Upper lobe of right lung (tissue), 1 donor: ENCODE results near the gene ALK. TPM values are rescaled to one million over a fixed set of nuclear protein-coding genes. Genes with fewer than 3 reads are reported as not detected.
A peak's percentile ranks its signal among the peaks of the same experiment; 100 is the strongest.

Experiments used
- ATAC-seq: fragments of 200-7000 bp; cut with Tn5 transposase; one replicate; pipeline ENCODE4 v1.9.1; 2020; ENCODE audit warnings: mild to moderate bottlenecking, moderate library complexity
- DNase-seq: peaks from one replicate; pipeline ENCODE4 v3.0.0-alpha.2; 2020
- H3K27ac ChIP-seq: fragments of 200-600 bp; one replicate; pipeline ENCODE4 v1.8.0; 2022
- H3K27me3 ChIP-seq: fragments of 200-600 bp; one replicate; pipeline ENCODE4 v1.8.0; 2022; ENCODE audit warnings: mild to moderate bottlenecking
- H3K36me3 ChIP-seq: fragments of 200-600 bp; one replicate; pipeline ENCODE4 v1.8.0; 2022
- H3K4me1 ChIP-seq: fragments of 200-600 bp; one replicate; pipeline ENCODE4 v1.8.0; 2022
- H3K4me3 ChIP-seq: fragments of 200-600 bp; one replicate; pipeline ENCODE4 v1.8.0; 2022; ENCODE audit warnings: mild to moderate bottlenecking
- H3K9me3 ChIP-seq: fragments of 200-600 bp; one replicate; pipeline ENCODE4 v1.8.0; 2022
- CTCF ChIP-seq: fragments of 200-600 bp; IDR thresholded peaks from one replicate; pipeline ENCODE4 v1.8.0; 2022; ENCODE audit warnings: antibody characterized with exemption
- intact Hi-C: fragments of 100-400 bp; cut with DNase I; formaldehyde crosslinking; loops from one replicate; pipeline ENCODE4 v1.11.0; 2022
- total RNA-seq: library from RNA; stranded (reverse); fragmentation: NEBNext Ultra II Directional; extraction: Animal tissue kit (Norgen Biotek cat#: 25700); gene quantifications from one replicate; pipeline ENCODE4 v1.2.1, GENCODE V29; 2021
- donor health status: DM: no; HTN: yes; CAD: no; lungs with severe emphysema.

ALK gene
- total RNA-seq, 1 donor from 2014 or later, result not detected

- peaks cover 5% of the 10 kb centered on the region for H3K4me1 ChIP-seq
- no peaks in the 10 kb centered on the region for H3K36me3 ChIP-seq
- H3K27me3 ChIP-seq, result no peaks in the 10 kb centered on the region
- intact Hi-C loops, result no loop called here
- H3K4me3 ChIP-seq, result no peak overlapping the region
- DNase-seq, result no peak
- H3K9me3 ChIP-seq, result no peaks in the 10 kb centered on the region
- ATAC-seq, result no peak
- TF ChIP-seq CTCF, result no peak
- no peak overlapping the region for H3K27ac ChIP-seq
These were observed 693.3 kb downstream of the ALK start for GRCh38 chr2:29227935-29228675.

GRCh38 chr2:29226808-29227207 lies 694.6 kb downstream of the ALK start:
- Histone ChIP-seq H3K4me1 (peaks cover 9% of the 10 kb centered on the region), H3K9me3 (no peaks in the 10 kb centered on the region), H3K27ac (no peak overlapping the region), H3K4me3 (no peak overlapping the region), H3K27me3 (no peaks in the 10 kb centered on the region), H3K36me3 (no peaks in the 10 kb centered on the region)
- intact Hi-C loops, result no loop called here
- no peak for ATAC-seq
- no peak for DNase-seq
- TF ChIP-seq CTCF, result no peak

GRCh38 chr2:29226375-29226774 lies 695.0 kb downstream of the ALK start:
- H3K4me1 ChIP-seq, result peaks cover 9% of the 10 kb centered on the region
- H3K27me3 ChIP-seq, result no peaks in the 10 kb centered on the region
- H3K36me3 ChIP-seq, result no peaks in the 10 kb centered on the region
- TF ChIP-seq CTCF, result no peak
- H3K27ac ChIP-seq, result no peak overlapping the region
- intact Hi-C loops, result no loop called here
- H3K4me3 ChIP-seq, result no peak overlapping the region
- DNase-seq (no peak), ATAC-seq (no peak)
- no peaks in the 10 kb centered on the region for H3K9me3 ChIP-seq

GRCh38 chr2:29225814-29226213 lies 695.6 kb downstream of the ALK start:
- intact Hi-C loops, result no loop called here
- DNase-seq, result no peak
- H3K4me1 ChIP-seq, result peaks cover 9% of the 10 kb centered on the region

GRCh38 chr2:29224693-29225551 lies 696.5 kb downstream of the ALK start:
- Histone ChIP-seq H3K4me3 (no peak overlapping the region), H3K27me3 (no peaks in the 10 kb centered on the region), H3K9me3 (no peaks in the 10 kb centered on the region), H3K4me1 (peaks cover 9% of the 10 kb centered on the region), H3K27ac (no peak overlapping the region), H3K36me3 (no peaks in the 10 kb centered on the region)
- no peak for ATAC-seq
- DNase-seq, result peak; percentile 56
- intact Hi-C loops, result no loop called here
- no peak for TF ChIP-seq CTCF

More at GRCh38 chr2:29225814-29226213, 695.6 kb downstream of the ALK start:
- H3K27me3 ChIP-seq, result no peaks in the 10 kb centered on the region
- no peaks in the 10 kb centered on the region for H3K36me3 ChIP-seq
- TF ChIP-seq CTCF, result no peak
- no peak overlapping the region for H3K4me3 ChIP-seq
- no peaks in the 10 kb centered on the region for H3K9me3 ChIP-seq
- H3K27ac ChIP-seq, result no peak overlapping the region
- no peak for ATAC-seq
